GM18520 (cell line): Measurements from ENCODE around the gene ZSWIM6.
A peak's percentile ranks its signal among the peaks of the same experiment; 100 is the strongest.

Experiments used
- ATAC-seq: cut with Tn5 transposase; IDR thresholded peaks from one replicate; pipeline ENCODE4 v1.9.1; 2021; ENCODE audit not compliant: unreplicated experiment

ZSWIM6 gene

DNA sequence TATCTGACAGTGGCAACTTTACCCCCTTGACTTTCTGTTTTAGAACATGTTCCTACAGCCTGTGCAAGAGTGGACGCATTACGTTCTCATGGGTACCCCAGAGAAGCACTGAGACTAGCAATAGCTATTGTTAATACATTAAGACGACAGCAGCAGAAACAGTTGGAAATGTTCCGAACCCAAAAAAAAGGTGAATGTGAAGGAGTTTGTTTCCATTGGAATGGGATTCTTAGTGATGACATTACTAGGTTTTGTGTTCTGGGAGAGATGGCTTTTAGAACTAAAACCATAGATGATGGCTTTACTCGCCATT lies 194.1 kb downstream of the ZSWIM6 start:
- no peak for ATAC-seq

DNA sequence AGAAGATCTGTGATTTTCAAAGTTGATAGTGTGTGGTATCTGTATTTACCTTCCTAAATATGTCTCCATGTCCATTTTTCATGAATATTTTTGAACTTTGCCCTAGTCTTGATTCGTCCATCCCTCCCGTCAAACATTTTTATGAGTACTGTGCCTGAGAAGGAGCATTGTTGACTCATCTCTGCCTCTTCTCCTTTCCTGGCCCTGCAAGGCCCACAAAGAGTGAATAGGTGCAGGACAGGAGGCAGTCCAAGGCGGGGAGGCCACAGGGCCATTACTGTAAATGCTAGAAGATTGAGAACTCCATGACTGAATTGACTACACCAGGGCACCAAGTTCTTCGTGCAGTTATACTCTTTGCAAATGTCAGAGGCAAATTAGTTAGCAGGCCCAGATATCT lies 200.9 kb downstream of the ZSWIM6 start:
- no peak for ATAC-seq

- peak; percentile 88 for ATAC-seq
Measured at GRCh38 chr5:61534481-61535267, 202.6 kb downstream of the ZSWIM6 start.

DNA sequence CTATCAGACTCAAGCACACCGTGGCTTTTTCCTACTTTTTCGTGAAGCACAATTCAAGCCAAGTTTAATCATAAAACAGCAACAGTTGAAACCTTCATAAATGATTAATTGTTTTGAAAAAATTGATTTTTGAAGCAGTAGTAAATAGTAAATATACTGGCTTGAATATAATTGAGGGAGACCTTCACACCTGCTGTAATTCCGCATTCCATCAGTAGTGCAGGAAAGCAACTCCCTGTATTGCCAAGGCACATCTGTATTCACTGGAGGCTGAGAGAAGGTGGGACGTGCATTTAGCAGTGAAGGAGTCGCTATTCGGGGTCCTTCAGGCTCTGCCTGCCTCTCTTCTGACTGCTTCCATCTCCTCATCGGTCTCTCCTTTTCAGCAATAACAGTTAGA lies 203.8 kb downstream of the ZSWIM6 start:
- no peak for ATAC-seq

DNA sequence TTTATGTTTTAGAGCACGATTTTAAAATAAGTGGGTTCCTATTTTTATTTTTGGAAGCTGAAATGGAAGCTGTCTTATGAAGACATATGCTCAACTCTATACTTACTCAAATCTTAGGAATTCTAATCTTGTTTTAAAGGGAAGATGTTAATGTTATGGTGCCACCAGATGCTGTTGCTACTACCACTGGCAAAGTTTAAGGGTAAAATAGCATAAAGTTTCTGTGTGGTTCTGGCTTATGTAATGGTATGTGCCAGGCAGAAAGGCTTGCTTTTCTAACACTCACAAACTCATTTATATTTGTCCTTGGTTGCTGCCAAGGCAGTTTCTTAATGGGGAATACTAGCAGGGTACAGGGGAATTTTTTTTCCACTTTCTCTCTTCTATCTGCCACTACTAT lies 204.9 kb downstream of the ZSWIM6 start:
- ATAC-seq = no peak

DNA sequence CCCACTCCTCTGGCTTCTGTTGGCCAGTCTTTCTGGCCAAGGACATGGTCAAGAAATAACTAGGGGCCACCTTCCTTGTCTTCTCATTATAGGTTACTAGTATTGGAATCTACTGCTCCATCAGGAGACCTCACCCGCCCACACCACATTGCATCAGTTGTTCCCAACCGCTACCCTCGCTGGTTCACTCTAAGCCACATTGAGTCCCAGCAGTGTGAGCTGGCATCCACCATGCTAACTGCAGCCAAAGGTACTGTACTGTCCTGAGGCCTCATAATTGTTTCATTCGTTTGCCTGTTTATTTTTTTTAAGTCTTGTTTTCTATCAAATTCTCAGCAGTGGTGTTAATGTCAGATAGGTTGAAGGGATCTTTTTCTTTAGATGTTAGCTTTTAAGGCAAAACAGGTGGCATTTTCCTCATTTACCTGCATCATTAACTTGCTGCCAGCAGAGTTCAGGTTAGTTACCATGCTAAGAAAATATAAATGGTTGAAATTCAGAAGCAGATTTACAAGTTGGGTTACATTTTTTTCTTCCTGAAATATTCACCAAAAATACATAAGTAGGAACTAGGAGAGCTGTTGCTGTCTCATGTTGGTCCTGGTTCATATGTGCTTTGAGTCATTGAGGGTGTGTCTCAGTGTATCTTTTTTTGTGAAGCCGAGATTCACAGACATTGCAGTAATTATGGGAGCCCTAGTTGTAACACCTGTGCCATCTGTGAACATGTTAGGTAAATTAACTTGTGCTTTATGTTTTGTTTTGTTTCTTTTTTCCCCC lies 206.9 kb downstream of the ZSWIM6 start:
- no peak for ATAC-seq

DNA sequence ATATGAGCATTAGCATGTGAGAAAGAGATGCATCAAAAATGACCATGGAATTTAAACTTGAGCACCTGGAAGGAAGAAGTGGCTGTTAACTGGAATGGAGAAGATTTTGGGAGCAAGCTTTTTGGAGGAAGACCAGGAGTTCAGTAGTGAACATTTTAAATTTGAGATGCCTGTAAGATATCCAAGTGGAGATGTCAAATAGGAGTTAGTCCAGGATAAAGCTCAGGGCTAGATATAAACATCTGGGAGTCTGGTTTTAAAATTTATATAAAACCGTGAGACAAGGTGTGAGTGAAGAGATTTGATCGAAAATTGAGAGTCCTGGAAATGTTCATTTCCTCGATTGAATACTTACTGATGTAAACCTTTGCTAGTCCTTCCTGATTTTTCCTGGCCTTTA lies 217.5 kb downstream of the ZSWIM6 start:
- ATAC-seq = no peak

- ATAC-seq = no peak
Measured at GRCh38 chr5:61551637-61552313, 219.7 kb downstream of the ZSWIM6 start.

DNA sequence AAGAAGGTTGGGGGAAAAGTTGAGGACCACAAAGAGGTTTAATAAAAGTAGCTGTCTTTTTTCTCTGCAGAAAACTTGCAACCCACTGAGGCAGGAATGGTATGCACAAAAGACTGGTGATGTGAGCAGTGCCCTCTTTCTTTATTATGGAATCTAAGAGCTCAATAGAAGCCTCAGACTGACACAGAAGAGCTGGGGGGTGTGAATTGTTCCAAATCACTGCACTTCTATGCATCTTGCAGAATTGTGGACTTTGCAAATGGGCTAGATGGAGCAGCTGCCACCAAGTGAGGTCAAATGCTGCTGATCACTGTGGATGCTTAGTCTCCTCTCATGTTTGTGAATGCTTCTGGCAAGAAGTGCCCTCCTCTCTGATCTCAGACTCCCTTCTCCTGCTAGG lies 227.1 kb downstream of the ZSWIM6 start:
- ATAC-seq = no peak

DNA sequence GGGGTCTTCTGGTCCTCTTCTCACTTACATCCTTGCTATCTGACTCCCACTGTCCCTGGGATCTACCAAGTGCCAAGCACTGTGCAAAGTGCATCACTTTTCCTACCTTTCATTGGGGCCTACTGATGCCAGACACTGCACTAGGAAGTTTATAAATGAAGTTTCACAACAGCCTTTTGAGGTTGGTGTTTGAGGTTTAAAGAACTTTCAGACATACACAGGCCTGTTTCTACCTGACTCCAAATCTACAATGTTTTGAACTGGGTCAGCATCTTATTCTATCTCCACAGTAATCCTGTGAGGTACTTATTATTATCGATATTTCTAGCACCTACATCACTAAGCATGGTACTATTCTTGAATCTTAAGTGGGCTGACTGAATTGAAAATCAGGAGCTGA lies 227.7 kb downstream of the ZSWIM6 start:
- ATAC-seq = no peak

- no peak for ATAC-seq
Measured at GRCh38 chr5:61563401-61563800, 231.3 kb downstream of the ZSWIM6 start.

- no peak for ATAC-seq
Measured at GRCh38 chr5:61567337-61567736, 235.3 kb downstream of the ZSWIM6 start.

GRCh38 chr5:61569353-61569752 lies 237.3 kb downstream of the ZSWIM6 start:
- ATAC-seq = no peak

- ATAC-seq = no peak
Measured at GRCh38 chr5:61570767-61571166, 238.7 kb downstream of the ZSWIM6 start.

DNA sequence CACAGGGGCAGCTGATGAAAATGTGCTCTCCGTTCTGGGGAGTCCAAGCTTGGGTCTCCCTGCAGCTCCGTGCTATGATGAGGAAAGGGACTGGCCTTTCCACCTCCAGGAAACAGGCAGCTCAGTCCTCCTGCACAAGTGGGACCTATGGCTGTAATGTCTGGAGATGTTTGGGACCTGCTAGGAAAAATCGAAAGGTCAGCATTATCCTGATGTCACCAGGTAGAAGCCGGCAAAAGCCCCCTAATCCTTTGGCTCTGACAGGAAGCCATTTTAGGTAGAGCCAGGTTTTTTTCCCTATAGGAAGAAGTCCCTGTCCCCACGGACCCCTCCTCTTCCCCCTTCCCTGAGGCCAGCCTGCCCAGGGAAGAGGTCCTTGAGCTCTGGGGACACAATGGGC lies 240.9 kb downstream of the ZSWIM6 start:
- ATAC-seq = no peak

GRCh38 chr5:61575103-61575502 lies 243.0 kb downstream of the ZSWIM6 start:
- ATAC-seq = no peak

- no peak for ATAC-seq
Measured at GRCh38 chr5:61575581-61575980, 243.5 kb downstream of the ZSWIM6 start.

GRCh38 chr5:61576556-61576955 lies 244.5 kb downstream of the ZSWIM6 start:
- no peak for ATAC-seq

DNA sequence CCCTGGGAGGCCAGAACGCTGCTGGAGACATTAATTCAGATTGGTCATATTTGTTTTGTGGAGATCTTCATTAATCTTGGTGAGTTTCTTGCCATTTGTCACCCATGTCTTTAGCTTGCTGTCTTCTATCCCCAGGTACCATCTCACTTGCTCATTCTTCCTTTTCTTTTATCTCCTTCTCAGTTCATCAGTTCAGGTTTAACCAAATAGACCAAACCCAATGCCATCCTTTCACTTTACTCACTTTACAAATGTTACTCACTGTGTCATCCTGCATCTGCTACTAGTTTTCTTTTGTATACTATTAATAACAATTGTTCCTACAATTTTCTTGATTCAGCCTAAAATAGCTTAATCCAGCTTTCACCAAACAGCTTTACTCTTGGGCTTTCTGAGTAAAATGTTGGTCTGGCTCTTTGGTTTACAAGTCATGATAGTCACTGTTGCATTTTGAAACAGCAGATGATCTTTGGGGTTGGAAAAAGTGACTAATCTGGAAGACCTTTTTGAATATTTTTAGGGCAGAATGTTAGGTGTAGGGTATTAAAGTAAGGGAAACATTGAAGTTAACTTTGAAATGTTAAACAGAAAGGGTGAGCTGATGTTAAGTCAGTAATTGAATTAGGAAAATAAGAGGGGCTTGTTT lies 246.9 kb downstream of the ZSWIM6 start:
- no peak for ATAC-seq

DNA sequence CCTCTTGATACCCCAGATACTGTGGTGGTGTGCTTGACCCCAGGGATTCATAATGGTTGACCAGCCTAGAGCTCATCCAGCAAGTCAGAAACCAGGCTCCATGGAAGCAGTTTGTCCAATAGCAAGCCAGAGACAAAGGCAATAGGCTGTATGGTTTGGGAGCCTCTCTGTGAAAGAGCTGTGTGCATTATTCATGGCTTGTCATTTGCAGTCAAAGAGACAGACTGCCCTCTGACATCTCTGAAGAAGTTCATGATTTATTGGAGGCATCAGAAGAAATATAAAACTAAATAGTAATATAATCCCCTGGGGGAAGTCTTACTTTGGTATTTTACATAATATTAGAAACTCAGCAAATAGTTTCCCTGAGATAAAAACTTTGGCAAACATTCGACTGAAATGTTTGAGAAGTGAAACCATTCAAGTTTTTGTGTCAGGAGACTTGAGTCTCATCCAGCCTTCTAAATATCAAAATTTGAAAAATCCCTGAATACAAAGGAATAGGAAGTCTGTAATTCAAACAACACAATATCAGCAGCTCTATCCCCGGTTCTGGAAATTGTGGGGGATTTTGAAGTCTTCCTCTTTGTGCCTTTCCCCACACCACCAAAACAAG lies 250.3 kb downstream of the ZSWIM6 start:
- no peak for ATAC-seq

DNA sequence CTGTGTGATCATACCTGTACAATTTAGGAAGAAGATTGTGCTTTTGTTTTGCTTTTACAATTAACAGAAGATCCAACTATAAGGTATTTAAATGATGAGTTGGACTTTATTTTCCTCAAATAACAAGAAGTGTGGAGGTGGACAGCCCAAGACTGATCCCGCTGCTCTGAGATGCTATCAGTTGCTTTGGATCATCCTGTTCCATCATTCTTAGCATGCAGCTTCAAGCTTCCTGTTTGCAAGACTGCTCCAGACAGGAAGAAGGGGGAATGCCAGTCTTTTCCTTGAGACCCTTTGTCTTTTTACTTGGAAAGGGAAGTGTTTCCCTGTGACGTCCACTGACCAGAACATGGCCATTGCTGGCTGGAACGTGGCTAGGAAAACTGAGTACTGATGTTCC lies 250.8 kb downstream of the ZSWIM6 start:
- ATAC-seq = no peak
